Suppressor macrophage treated with lipopolysaccharide for 1 hour (primary cell): ENCODE measurements around the gene SPATA21.

Source experiments
- DNase-seq, 3 donors: peaks; one replicate each; pipeline ENCODE4 v3.0.0-alpha.2; 2020 to 2022

SPATA21 gene

GRCh38 chr1:16418823-16419425 is 18.3 kb downstream of the SPATA21 start:
- DNase-seq, result peak; percentile 38 to 47 (median 43)

GRCh38 chr1:16413191-16413590 is 24.0 kb downstream of the SPATA21 start:
- DNase-seq, result no peak

GRCh38 chr1:16410803-16411202 is 26.4 kb downstream of the SPATA21 start:
- no peak for DNase-seq

- DNase-seq, result no peak
Observed at GRCh38 chr1:16409536-16410152, 27.6 kb downstream of the SPATA21 start.

- no peak for DNase-seq
Observed at GRCh38 chr1:16406868-16407267, 30.4 kb downstream of the SPATA21 start.

GRCh38 chr1:16405441-16405840 is 31.8 kb downstream of the SPATA21 start:
- DNase-seq, result no peak

- no peak for DNase-seq
Observed at GRCh38 chr1:16402742-16403141, 34.5 kb downstream of the SPATA21 start.

GRCh38 chr1:16398371-16398953 is 38.8 kb downstream of the SPATA21 start:
- no peak for DNase-seq

GRCh38 chr1:16397120-16397519 is 40.1 kb downstream of the SPATA21 start:
- DNase-seq, result peak; percentile 80 to 85 (median 81)

- DNase-seq, result peak; percentile 28 to 45 (median 33)
Observed at GRCh38 chr1:16396591-16396990, 40.6 kb downstream of the SPATA21 start.

GRCh38 chr1:16394977-16395376 is 42.2 kb downstream of the SPATA21 start:
- DNase-seq, result no peak

- peak in 1 of 3 donors; percentile 15 for DNase-seq
Observed at GRCh38 chr1:16393570-16394521, 43.4 kb downstream of the SPATA21 start.

GRCh38 chr1:16392740-16393569 is 44.3 kb downstream of the SPATA21 start:
- DNase-seq, result no peak

GRCh38 chr1:16391411-16391810 is 45.8 kb downstream of the SPATA21 start:
- DNase-seq, result peak; percentile 52 to 59 (median 59)

- DNase-seq, result peak; percentile 53 to 72 (median 54)
Observed at GRCh38 chr1:16387201-16388188, 49.7 kb downstream of the SPATA21 start.

GRCh38 chr1:16386454-16387113 is 50.6 kb downstream of the SPATA21 start:
- DNase-seq, result peak; percentile 44 to 57 (median 46)

- no peak for DNase-seq
Observed at GRCh38 chr1:16385659-16386453, 51.4 kb downstream of the SPATA21 start.

- DNase-seq, result no peak
Observed at GRCh38 chr1:16383888-16384287, 53.3 kb downstream of the SPATA21 start.

- DNase-seq, result no peak
Observed at GRCh38 chr1:16380868-16381267, 56.4 kb downstream of the SPATA21 start.
